Liver (tissue), 5 donors: ENCODE measurements around the gene FAM72C. TPM values are rescaled to one million over a fixed set of nuclear protein-coding genes. Genes with fewer than 3 reads are reported as not detected.

Experiments
- polyA plus RNA-seq, 2 donors: library from polyadenylated mRNA; stranded (reverse) in 1 of 2; unstranded in 1 of 2; fragments of 200-250 nt in 1 of 2; fragments of >200 nt in 1 of 2; fragmentation: Nextera tagmentation in 1 of 2; extraction: Ambion mirVana in 1 of 2; gene quantifications; one replicate each; pipeline versions ENCODE4 v1.2.1 to v1.2.3, GENCODE V29; 2013 to 2015
- small RNA-seq: library from RNA; depleted of rRNA; stranded (forward); fragments of <200 nt; gene quantifications from one replicate; pipeline ENCODE3, GENCODE V24; 2014
- total RNA-seq, 2 donors: library from RNA; depleted of rRNA; stranded (reverse); fragments of >200 nt; gene quantifications; one replicate each; pipeline ENCODE4 v1.2.3, GENCODE V29; 2014
- donor health status: healthy.
- donor health status: healthy.
- donor health status: healthy.

FAM72C gene
- total and polyA plus RNA-seq, 4 donors = 0.13 to 12.2 (median 0.32) TPM; not detected in 1

Small RNAs within 50 kb of the gene (small RNA-seq; reads per million reads assigned to genes)
- not detected for gene HIST2H3PS2
